OCI-LY7 (cell line): ENCODE data around the gene ANKUB1. TPM values are rescaled to one million over a fixed set of nuclear protein-coding genes. Genes with fewer than 3 reads are reported as not detected.

Source experiments
- BruUV-seq: library from RNA; stranded (reverse); fragments of 400-500 nt; replicated peaks from 2 replicates; lab custom pipeline; 2021; lab: Mats Ljungman, UMichigan
- CTCF ChIA-PET: fragments of 300-600 bp; sonication (Branson Sonifier 250); formaldehyde crosslinking; loops from one replicate; lab custom pipeline; 2022; ENCODE audit warnings: antibody characterized with exemption; ENCODE audit not compliant: unreplicated experiment; lab: Charles Lee
- POLR2A ChIA-PET: fragments of 300-600 bp; sonication (Branson Sonifier 250); formaldehyde crosslinking; loops from one replicate; lab custom pipeline; 2022; ENCODE audit warnings: antibody characterized with exemption; lab: Charles Lee
- DNase-seq: peaks from one replicate; pipeline ENCODE4 v3.0.0-alpha.2; 2015; ENCODE audit warnings: low spot score
- H2AFZ ChIP-seq: fragments of 200-600 bp; sonication (generic), shearing (Covaris generic); 2 replicates; pipeline ENCODE4 v1.6.1; 2014; ENCODE audit warnings: mild to moderate bottlenecking, antibody characterized with exemption, low read length, moderate library complexity
- H3K27ac ChIP-seq: fragments of 200-600 bp; sonication (generic); 2 replicates; pipeline ENCODE4 v1.5.1; 2014; ENCODE audit warnings: mixed run types, low read depth, mild to moderate bottlenecking, moderate library complexity, low read length, inconsistent platforms; ENCODE audit not compliant: poor library complexity, severe bottlenecking
- H3K36me3 ChIP-seq: fragments of 200-600 bp; sonication (generic); 2 replicates; pipeline ENCODE4 v1.6.1; 2014; ENCODE audit warnings: mild to moderate bottlenecking, antibody characterized with exemption, low read length, moderate library complexity, mixed read lengths; ENCODE audit not compliant: insufficient read depth
- H3K4me1 ChIP-seq: fragments of 200-600 bp; sonication (generic); 2 replicates; pipeline ENCODE4 v1.5.1; 2014; ENCODE audit warnings: mild to moderate bottlenecking, low read length; ENCODE audit not compliant: insufficient read depth, poor library complexity, severe bottlenecking
- H3K4me2 ChIP-seq: fragments of 200-600 bp; sonication (generic); 2 replicates; pipeline ENCODE4 v1.6.1; 2014; ENCODE audit warnings: mild to moderate bottlenecking, low read length
- H3K4me3 ChIP-seq: fragments of 200-600 bp; sonication (generic); 2 replicates; pipeline ENCODE4 v1.5.1; 2014; ENCODE audit warnings: mild to moderate bottlenecking, low read depth, low read length; ENCODE audit not compliant: poor library complexity, severe bottlenecking
- H3K79me2 ChIP-seq: fragments of 200-600 bp; sonication (generic); 2 replicates; pipeline ENCODE4 v1.6.1; 2016; ENCODE audit warnings: low read depth, mild to moderate bottlenecking, low read length, moderate library complexity, mixed read lengths; ENCODE audit not compliant: insufficient read depth
- H3K9me2 ChIP-seq: fragments of 200-600 bp; sonication (generic); 2 replicates; pipeline ENCODE4 v1.6.1; 2016; ENCODE audit warnings: mild to moderate bottlenecking, low read length, mixed read lengths; ENCODE audit not compliant: insufficient read depth
- H3K9me3 ChIP-seq: fragments of 200-600 bp; sonication (generic); 2 replicates; pipeline ENCODE4 v1.6.1; 2014; ENCODE audit warnings: mild to moderate bottlenecking, mixed run types, low read length, mixed read lengths
- H4K20me1 ChIP-seq: fragments of 200-600 bp; sonication (generic); 2 replicates; pipeline ENCODE4 v1.6.1; 2014; ENCODE audit warnings: mild to moderate bottlenecking, antibody characterized with exemption, low read length, moderate library complexity, mixed read lengths; ENCODE audit not compliant: insufficient read depth
- CTCF ChIP-seq: fragments of 200-600 bp; sonication (generic); conservative IDR thresholded peaks from 2 replicates; pipeline ENCODE4 v1.5.1; 2014; ENCODE audit warnings: mild to moderate bottlenecking, antibody characterized with exemption, low read length, moderate library complexity, mixed read lengths
- EZH2phosphoT487 ChIP-seq: fragments of 200-600 bp; sonication (generic); IDR thresholded peaks from 2 replicates; pipeline ENCODE4 v1.6.1; 2018; ENCODE audit warnings: low read depth, borderline replicate concordance, mild to moderate bottlenecking, mixed run types, antibody characterized with exemption, low read length, moderate library complexity, mixed read lengths
- intact Hi-C: fragments of 100-400 bp; cut with micrococcal nuclease; formaldehyde crosslinking; loops from one replicate; pipeline ENCODE4 v1.10.0; 2022; ENCODE audit not compliant: unreplicated experiment
- total RNA-seq, 2 experiments: library from RNA; depleted of rRNA in 1 of 2; stranded (reverse); fragments of >200 nt in 1 of 2; shearing (Covaris generic) in 1 of 2; gene quantifications; 2 replicates each; pipeline ENCODE4 v1.2.3, GENCODE V29; 2014 to 2022

ANKUB1 gene
- total RNA-seq, 2 experiments from 2014 or later = not detected

- DNase-seq = peak; percentile 7
- TF ChIP-seq EZH2phosphoT487 (no peak), CTCF (no peak)
- H3K27ac ChIP-seq = no peak overlapping the region
- POLR2A ChIA-PET = no interaction called here
- H2AFZ ChIP-seq = no peak overlapping the region
- no peaks in the 10 kb centered on the region for H4K20me1 ChIP-seq
- no peak overlapping the region for H3K4me2 ChIP-seq
- no TSS peak for BruUV-seq
- no peak overlapping the region for H3K4me3 ChIP-seq
- peaks cover 53% of the 10 kb centered on the region; the same call in 1 of the 2 replicates for H3K79me2 ChIP-seq
- no peaks in the 10 kb centered on the region for H3K4me1 ChIP-seq
- CTCF ChIA-PET = no interaction called here
- H3K9me3 ChIP-seq = peaks cover 74% of the 10 kb centered on the region
- peaks cover 11% of the 10 kb centered on the region for H3K36me3 ChIP-seq
- H3K9me2 ChIP-seq = no peaks in the 10 kb centered on the region
- intact Hi-C loops = no loop called here
These were observed 40.9 kb upstream of the ANKUB1 start for GRCh38 chr3:149833241-149833640.

- Histone ChIP-seq H3K4me1 (no peaks in the 10 kb centered on the region), H3K79me2 (peaks cover 60% of the 10 kb centered on the region; the same call in 1 of the 2 replicates), H2AFZ (no peak overlapping the region), H4K20me1 (no peaks in the 10 kb centered on the region), H3K4me2 (no peak overlapping the region), H3K9me2 (no peaks in the 10 kb centered on the region), H3K36me3 (peaks cover 11% of the 10 kb centered on the region), H3K9me3 (peaks cover 67% of the 10 kb centered on the region), H3K27ac (no peak overlapping the region), H3K4me3 (no peak overlapping the region)
- CTCF ChIA-PET = no interaction called here
- no TSS peak for BruUV-seq
- no peak for DNase-seq
- no peak for TF ChIP-seq EZH2phosphoT487
- no peak for TF ChIP-seq CTCF
- intact Hi-C loops = no loop called here
- POLR2A ChIA-PET = interaction anchor here (0.7 kb wide), 1 partner anchor 67 kb away, joined by 4 read pairs; no protein-coding TSS in a partner anchor
These were observed 39.7 kb upstream of the ANKUB1 start for GRCh38 chr3:149832086-149832485.

- Histone ChIP-seq H3K9me3 (peaks cover 61% of the 10 kb centered on the region), H3K4me2 (no peak overlapping the region), H3K36me3 (peaks cover 11% of the 10 kb centered on the region), H2AFZ (no peak overlapping the region), H3K4me1 (no peaks in the 10 kb centered on the region), H3K9me2 (no peaks in the 10 kb centered on the region), H3K27ac (no peak overlapping the region), H3K4me3 (no peak overlapping the region), H3K79me2 (peaks cover 60% of the 10 kb centered on the region; the same call in 1 of the 2 replicates), H4K20me1 (no peaks in the 10 kb centered on the region)
- DNase-seq = no peak
- no TSS peak for BruUV-seq
- no peak for TF ChIP-seq CTCF
- no peak for TF ChIP-seq EZH2phosphoT487
- ChIA-PET CTCF (no interaction called here), POLR2A (no interaction called here)
- intact Hi-C loops = no loop called here
These were observed 39.0 kb upstream of the ANKUB1 start for GRCh38 chr3:149831321-149831720.
